A549 (cell line): Measurements from ENCODE around the gene ELOVL3.

Experiments used
- KDM1A ChIP-seq: fragments of 200-600 bp; sonication (generic); IDR thresholded peaks from 2 replicates; pipeline ENCODE4 v1.6.1; 2016; ENCODE audit warnings: low read depth, mild to moderate bottlenecking
- TF ChIP-seq, protein P1 (sequence below): fragments of >200 bp; sonication (Bioruptor Twin); formaldehyde crosslinking; IDR thresholded peaks from 3 replicates; pipeline ENCODE4 v1.5.1; 2016

DNA sequence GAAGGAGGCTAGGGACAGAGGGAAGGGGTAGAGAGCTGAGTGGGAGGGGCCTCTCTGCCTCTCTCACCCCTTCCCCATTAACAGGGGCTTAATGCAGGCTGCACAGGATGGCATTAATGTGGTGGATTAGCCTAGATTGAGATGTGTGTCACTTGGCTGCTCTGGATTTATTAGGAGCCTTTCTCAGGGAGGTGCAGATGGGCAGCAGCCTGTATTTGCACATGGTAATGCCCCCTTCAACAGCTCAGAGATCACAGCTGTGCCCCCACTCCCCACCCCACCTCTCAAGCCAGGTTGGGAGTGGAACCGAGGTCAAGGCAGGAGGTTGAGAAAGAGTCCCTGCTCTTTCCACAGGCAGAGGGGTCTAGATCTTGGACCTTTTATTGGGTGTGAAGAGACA lies 7.9 kb downstream of the ELOVL3 start:
- no peak for TF ChIP-seq KDM1A
- TF ChIP-seq, protein P1, sequence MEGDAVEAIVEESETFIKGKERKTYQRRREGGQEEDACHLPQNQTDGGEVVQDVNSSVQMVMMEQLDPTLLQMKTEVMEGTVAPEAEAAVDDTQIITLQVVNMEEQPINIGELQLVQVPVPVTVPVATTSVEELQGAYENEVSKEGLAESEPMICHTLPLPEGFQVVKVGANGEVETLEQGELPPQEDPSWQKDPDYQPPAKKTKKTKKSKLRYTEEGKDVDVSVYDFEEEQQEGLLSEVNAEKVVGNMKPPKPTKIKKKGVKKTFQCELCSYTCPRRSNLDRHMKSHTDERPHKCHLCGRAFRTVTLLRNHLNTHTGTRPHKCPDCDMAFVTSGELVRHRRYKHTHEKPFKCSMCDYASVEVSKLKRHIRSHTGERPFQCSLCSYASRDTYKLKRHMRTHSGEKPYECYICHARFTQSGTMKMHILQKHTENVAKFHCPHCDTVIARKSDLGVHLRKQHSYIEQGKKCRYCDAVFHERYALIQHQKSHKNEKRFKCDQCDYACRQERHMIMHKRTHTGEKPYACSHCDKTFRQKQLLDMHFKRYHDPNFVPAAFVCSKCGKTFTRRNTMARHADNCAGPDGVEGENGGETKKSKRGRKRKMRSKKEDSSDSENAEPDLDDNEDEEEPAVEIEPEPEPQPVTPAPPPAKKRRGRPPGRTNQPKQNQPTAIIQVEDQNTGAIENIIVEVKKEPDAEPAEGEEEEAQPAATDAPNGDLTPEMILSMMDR: no peak
